Heart left ventricle (tissue), 16 donors: Measurements from ENCODE around the gene IGF2R. TPM values are rescaled to one million over a fixed set of nuclear protein-coding genes. Genes with fewer than 3 reads are reported as not detected.

Source experiments
- ATAC-seq, 4 donors: fragments of 200-7000 bp; cut with Tn5 transposase; one replicate each; pipeline ENCODE4 v1.9.1; 2020 to 2022; ENCODE audit warnings: moderate library complexity in 4 of 4, mild to moderate bottlenecking in 3 of 4, moderate number of reproducible peaks in 1 of 4
- DNase-seq, 5 donors: peaks; one replicate each; pipeline ENCODE4 v3.0.0-alpha.2; 2020
- H3K27ac ChIP-seq, 12 donors: fragments of 200-600 bp; sonication (generic) in 4 of 12; one replicate each; pipeline versions ENCODE4 v1.5.0 to v1.8.0; 2016 to 2022; ENCODE audit warnings: mild to moderate bottlenecking in 2 of 12
- H3K27me3 ChIP-seq, 9 donors: fragments of 200-600 bp; sonication (generic) in 2 of 9; one replicate each; pipeline versions ENCODE4 v1.5.1 to v1.8.0; 2016 to 2022; ENCODE audit warnings: mild to moderate bottlenecking in 3 of 9
- H3K36me3 ChIP-seq, 9 donors: fragments of 200-600 bp; sonication (generic) in 2 of 9; one replicate each; pipeline versions ENCODE4 v1.5.0 to v1.8.0; 2018 to 2022; ENCODE audit warnings: mild to moderate bottlenecking in 2 of 9
- H3K4me1 ChIP-seq, 12 donors: fragments of 200-600 bp; sonication (generic) in 4 of 12; one replicate each; pipeline versions ENCODE4 v1.5.0 to v1.8.0; 2016 to 2022; ENCODE audit warnings: mild to moderate bottlenecking in 3 of 12
- H3K4me3 ChIP-seq, 12 donors: fragments of 200-600 bp; sonication (generic) in 4 of 12; one replicate each; pipeline versions ENCODE4 v1.5.0 to v1.8.0; 2017 to 2022; ENCODE audit warnings: mild to moderate bottlenecking in 9 of 12, moderate library complexity in 4 of 12
- H3K9me3 ChIP-seq, 12 donors: fragments of 200-600 bp; sonication (generic) in 4 of 12; one replicate each; pipeline versions ENCODE4 v1.5.0 to v1.8.0; 2016 to 2022; ENCODE audit warnings: mild to moderate bottlenecking in 1 of 12
- CTCF ChIP-seq, 12 donors: fragments of 200-600 bp; sonication (generic) in 4 of 12; IDR thresholded peaks; one replicate each; pipeline versions ENCODE4 v1.5.0 to v1.8.0; 2018 to 2022; ENCODE audit warnings: antibody characterized with exemption in 12 of 12, mild to moderate bottlenecking in 5 of 12
- POLR2A ChIP-seq, 2 donors: fragments of 450-650 bp; IDR thresholded peaks; one replicate each; pipeline ENCODE4 v1.6.1; 2017; ENCODE audit warnings: antibody characterized with exemption in 2 of 2, mild to moderate bottlenecking in 2 of 2, moderate library complexity in 2 of 2
- WGBS, 4 donors: extraction: QIAGEN DNeasy Blood & Tissue Kit in 2 of 4; methylation state at CpG; one replicate each; pipeline versions ENCODE4 v1.1.5 to v1.1.7; 2013 to 2018; 5-methylcytosine and 5-hydroxymethylcytosine counted together
- intact Hi-C, 10 donors: fragments of 100-400 bp; cut with DNase I; formaldehyde crosslinking; loops; one replicate each; pipeline versions ENCODE4 v1.11.1 to v1.14.2; 2022
- polyA plus RNA-seq, 2 donors: library from polyadenylated mRNA; stranded (reverse); fragments of 200-250 nt; gene quantifications; one replicate each; pipeline ENCODE4 v1.2.3, GENCODE V29; 2013
- total RNA-seq, 9 donors: library from RNA; depleted of rRNA in 2 of 9; stranded (reverse); fragments of >200 nt in 2 of 9; fragmentation: NEBNext Ultra II Directional in 3 of 9; extraction: Animal tissue kit (Norgen Biotek cat#: 25700) in 3 of 9; gene quantifications; one replicate each; pipeline versions ENCODE4 v1.1.0 to v1.2.4, GENCODE V29; 2016 to 2023
- donor health status: ischemic (EF 13 %, LVEDD 7.1; RV severe dilation, severe dysfunction).
- donor health status: healthy with polysubstance abuse.
- donor health status: DM: no; HTN: yes; CAD: no.
- donor health status: DM: no; HTN: no; CAD: no.
- donor health status: ischemic (EF 25% LVEDD 6.9; RV normal size, moderate dysfunction).
- donor health status: ischemic (EF 25% LVEDD 5.7; RV mildly dilated, moderate dysfunction).
- donor health status: healthy.
- donor health status: DM: yes; HTN: yes; CAD: no.
- donor health status: ischemic (EF 35%, LVEDD 5.7; RV mildly dilated, moderate dysfunction).
- donor health status: nonischemic (EF 11% LVEDD 7.7; RV severe dilation, severe dysfunction).
- donor health status: DM: yes; HTN: yes; CAD: no.
- donor health status: PGD.
- donor health status: ischemic (EF 29% LVEDD 5.4; RV normal size, mild dysfunction).
- donor health status: nonischemic (EF 23%, LVEDD 6.1; RV moderate dilation, normal function).

Gene IGF2R
- total and polyA plus RNA-seq, 11 donors: 15.4 to 111 (median 68.5) TPM

GRCh38 chr6:160004419-160005175 is 35.7 kb downstream of the IGF2R start:
- no peaks in the 10 kb centered on the region for H3K27me3 ChIP-seq
- no peak overlapping the region for H3K27ac ChIP-seq
- H3K36me3 ChIP-seq: peaks cover 0 to 13% (median 0%) of the 10 kb centered on the region in 9 donors
- intact Hi-C loops: loop anchor here in 1 of 10 donors (5.0 kb wide), 1 partner anchor 32 kb away; no protein-coding TSS in a partner anchor
- no peak for DNase-seq
- no peaks in the 10 kb centered on the region for H3K9me3 ChIP-seq
- peaks cover 0 to 40% (median 13%) of the 10 kb centered on the region in 12 donors for H3K4me1 ChIP-seq
- no peak overlapping the region for H3K4me3 ChIP-seq
- 94 to 97% (median 95%) methylated on average over 17 to 21 of the region's 21 CpGs for WGBS, 4 donors
- TF ChIP-seq POLR2A (IDR thresholded peaks at IDR 0.05) (no peak), CTCF (IDR thresholded peaks at IDR 0.05) (no peak)
- peak in 1 of 4 donors; percentile 28 for ATAC-seq

GRCh38 chr6:160005211-160005610 is 36.3 kb downstream of the IGF2R start:
- DNase-seq: no peak
- H3K4me1 ChIP-seq: peaks cover 0 to 45% (median 13%) of the 10 kb centered on the region in 12 donors
- H3K27me3 ChIP-seq: no peaks in the 10 kb centered on the region
- H3K9me3 ChIP-seq: no peaks in the 10 kb centered on the region
- TF ChIP-seq CTCF (IDR thresholded peaks at IDR 0.05): no peak
- TF ChIP-seq POLR2A (IDR thresholded peaks at IDR 0.05): no peak
- intact Hi-C loops: loop anchor here in 1 of 10 donors (5.0 kb wide), 1 partner anchor 33 kb away; no protein-coding TSS in a partner anchor
- no peak for ATAC-seq
- no peak overlapping the region for H3K4me3 ChIP-seq
- H3K27ac ChIP-seq: no peak overlapping the region
- 84 to 93% (median 88%) methylated on average over 18 to 31 of the region's 31 CpGs for WGBS, 4 donors
- peaks cover 0 to 12% (median 0%) of the 10 kb centered on the region in 9 donors for H3K36me3 ChIP-seq

GRCh38 chr6:160005861-160006540 is 37.1 kb downstream of the IGF2R start:
- Histone ChIP-seq H3K9me3 (no peaks in the 10 kb centered on the region), H3K4me1 (peaks cover 0 to 51% (median 15%) of the 10 kb centered on the region in 12 donors), H3K27ac (no peak overlapping the region), H3K27me3 (no peaks in the 10 kb centered on the region), H3K36me3 (peaks cover 0 to 19% (median 4%) of the 10 kb centered on the region in 9 donors), H3K4me3 (peak overlapping the region in 1 of 12 donors; percentile 21)
- 59 to 84% (median 68%) methylated on average over 48 to 57 of the region's 57 CpGs for WGBS, 4 donors
- ATAC-seq (peak; percentile 55 to 86 (median 84)), DNase-seq (peak; percentile 49 to 72 (median 57))
- intact Hi-C loops: loop anchor here in 1 of 10 donors (5.0 kb wide), 1 partner anchor 34 kb away; no protein-coding TSS in a partner anchor
- TF ChIP-seq CTCF (IDR thresholded peaks at IDR 0.05) (no peak), POLR2A (IDR thresholded peaks at IDR 0.05) (no peak)

GRCh38 chr6:160007145-160007544 is 38.3 kb downstream of the IGF2R start:
- H3K27ac ChIP-seq: no peak overlapping the region
- H3K36me3 ChIP-seq: peaks cover 0 to 30% (median 13%) of the 10 kb centered on the region in 9 donors
- H3K4me3 ChIP-seq: no peak overlapping the region
- ATAC-seq: no peak
- H3K27me3 ChIP-seq: no peaks in the 10 kb centered on the region
- 79 to 94% (median 86%) methylated on average over 1 of the region's 1 CpG for WGBS, 4 donors
- no peak for TF ChIP-seq CTCF (IDR thresholded peaks at IDR 0.05)
- TF ChIP-seq POLR2A (IDR thresholded peaks at IDR 0.05): no peak
- peaks cover 0 to 56% (median 16%) of the 10 kb centered on the region in 12 donors for H3K4me1 ChIP-seq
- intact Hi-C loops: loop anchor here in 1 of 10 donors (5.0 kb wide), 1 partner anchor 35 kb away; no protein-coding TSS in a partner anchor
- DNase-seq: no peak
- no peaks in the 10 kb centered on the region for H3K9me3 ChIP-seq
